Astrocyte (in vitro differentiated cells and primary cell): ENCODE measurements around the gene CCDC78. TPM values are rescaled to one million over a fixed set of nuclear protein-coding genes. Genes with fewer than 3 reads are reported as not detected.

Experiments used
- DNase-seq: peaks from one replicate; pipeline ENCODE4 v3.0.0-alpha.2; 2010; ENCODE audit warnings: low read depth
- FAIRE-seq: peaks from 2 replicates; lab custom pipeline; 2011; peaks lifted over from hg19 to GRCh38; lab: Jason Lieb, UNC
- H2AFZ ChIP-seq: 2 replicates; pipeline ENCODE4 v1.6.0; 2012; ENCODE audit warnings: low read depth, low read length, inconsistent platforms
- H3K27ac ChIP-seq: 2 replicates; pipeline ENCODE4 v1.5.1; 2011; ENCODE audit warnings: low read depth, low read length, inconsistent platforms
- H3K27me3 ChIP-seq: 2 replicates; pipeline ENCODE4 v1.6.0; 2011; ENCODE audit warnings: low read length, inconsistent platforms; ENCODE audit not compliant: insufficient read depth
- H3K36me3 ChIP-seq: 2 replicates; pipeline ENCODE4 v1.5.1; 2011; ENCODE audit warnings: low read length, inconsistent platforms; ENCODE audit not compliant: insufficient read depth
- H3K4me1 ChIP-seq: 2 replicates; pipeline ENCODE4 v1.5.1; 2011; ENCODE audit warnings: low read length, inconsistent platforms; ENCODE audit not compliant: insufficient read depth
- H3K4me2 ChIP-seq: 2 replicates; pipeline ENCODE4 v1.6.0; 2012; ENCODE audit warnings: low read length, inconsistent platforms
- H3K4me3 ChIP-seq: 2 replicates; pipeline ENCODE4 v1.5.1; 2011; ENCODE audit warnings: low read depth, mild to moderate bottlenecking, low read length, inconsistent platforms; ENCODE audit not compliant: insufficient read depth
- H3K79me2 ChIP-seq: 2 replicates; pipeline ENCODE4 v1.6.0; 2012; ENCODE audit warnings: mild to moderate bottlenecking, low read length, inconsistent platforms; ENCODE audit not compliant: insufficient read depth
- H3K9ac ChIP-seq: 2 replicates; pipeline ENCODE4 v1.6.0; 2012; ENCODE audit warnings: mild to moderate bottlenecking, low read length, inconsistent platforms
- H3K9me3 ChIP-seq: 2 replicates; pipeline ENCODE4 v1.5.1; 2012; ENCODE audit warnings: low read depth, mild to moderate bottlenecking, low read length, inconsistent platforms; ENCODE audit not compliant: insufficient read depth
- H4K20me1 ChIP-seq: 2 replicates; pipeline ENCODE4 v1.6.0; 2012; ENCODE audit warnings: low read length, inconsistent platforms; ENCODE audit not compliant: insufficient read depth
- H3K27ac Mint-ChIP-seq: one replicate; pipeline ENCODE4 v1.8.0; 2021; ENCODE audit warnings: mild to moderate bottlenecking, mixed read lengths; ENCODE audit not compliant: unreplicated experiment
- H3K27me3 Mint-ChIP-seq: one replicate; pipeline ENCODE4 v1.8.0; 2021; ENCODE audit warnings: low read depth, mixed read lengths; ENCODE audit not compliant: unreplicated experiment
- H3K36me3 Mint-ChIP-seq: one replicate; pipeline ENCODE4 v1.8.0; 2021; ENCODE audit warnings: low read depth, mixed read lengths; ENCODE audit not compliant: unreplicated experiment
- H3K4me1 Mint-ChIP-seq: one replicate; pipeline ENCODE4 v1.8.0; 2021; ENCODE audit warnings: low read depth, mixed read lengths; ENCODE audit not compliant: unreplicated experiment
- H3K4me3 Mint-ChIP-seq: one replicate; pipeline ENCODE4 v1.8.0; 2021; ENCODE audit warnings: mild to moderate bottlenecking, moderate library complexity, mixed read lengths; ENCODE audit not compliant: unreplicated experiment
- H3K9me3 Mint-ChIP-seq: one replicate; pipeline ENCODE4 v1.8.0; 2021; ENCODE audit warnings: mild to moderate bottlenecking, mixed read lengths; ENCODE audit not compliant: unreplicated experiment
- EZH2 ChIP-seq: IDR thresholded peaks from 2 replicates; pipeline ENCODE4 v1.6.1; 2012; ENCODE audit warnings: mild to moderate bottlenecking, low read length, inconsistent platforms; ENCODE audit not compliant: insufficient read depth
- total RNA-seq: library from RNA; stranded (reverse); gene quantifications from 2 replicates; pipeline ENCODE4 v1.2.1, GENCODE V29; 2021
- TF ChIP-seq, protein P1 (sequence below): IDR thresholded peaks from 2 replicates; pipeline ENCODE4 v1.5.1; 2011; ENCODE audit warnings: low read depth, mild to moderate bottlenecking, inconsistent platforms, low read length, moderate library complexity; ENCODE audit not compliant: insufficient read depth

The CCDC78 gene
- total RNA-seq, 1 donor from 2014 or later, result 4.7 TPM

- no peaks in the 10 kb centered on the region for H3K27me3 ChIP-seq
- H3K27ac ChIP-seq, result no peak overlapping the region
- H3K36me3 ChIP-seq, result no peaks in the 10 kb centered on the region
- Mint-ChIP-seq H3K4me3 (peak overlapping the region; percentile 50), H3K27ac (no peak overlapping the region), H3K4me1 (no peaks in the 10 kb centered on the region), H3K27me3 (no peaks in the 10 kb centered on the region), H3K9me3 (no peaks in the 10 kb centered on the region), H3K36me3 (no peaks in the 10 kb centered on the region)
- H3K79me2 ChIP-seq, result no peaks in the 10 kb centered on the region
- no peak for TF ChIP-seq EZH2
- TF ChIP-seq, protein P1, sequence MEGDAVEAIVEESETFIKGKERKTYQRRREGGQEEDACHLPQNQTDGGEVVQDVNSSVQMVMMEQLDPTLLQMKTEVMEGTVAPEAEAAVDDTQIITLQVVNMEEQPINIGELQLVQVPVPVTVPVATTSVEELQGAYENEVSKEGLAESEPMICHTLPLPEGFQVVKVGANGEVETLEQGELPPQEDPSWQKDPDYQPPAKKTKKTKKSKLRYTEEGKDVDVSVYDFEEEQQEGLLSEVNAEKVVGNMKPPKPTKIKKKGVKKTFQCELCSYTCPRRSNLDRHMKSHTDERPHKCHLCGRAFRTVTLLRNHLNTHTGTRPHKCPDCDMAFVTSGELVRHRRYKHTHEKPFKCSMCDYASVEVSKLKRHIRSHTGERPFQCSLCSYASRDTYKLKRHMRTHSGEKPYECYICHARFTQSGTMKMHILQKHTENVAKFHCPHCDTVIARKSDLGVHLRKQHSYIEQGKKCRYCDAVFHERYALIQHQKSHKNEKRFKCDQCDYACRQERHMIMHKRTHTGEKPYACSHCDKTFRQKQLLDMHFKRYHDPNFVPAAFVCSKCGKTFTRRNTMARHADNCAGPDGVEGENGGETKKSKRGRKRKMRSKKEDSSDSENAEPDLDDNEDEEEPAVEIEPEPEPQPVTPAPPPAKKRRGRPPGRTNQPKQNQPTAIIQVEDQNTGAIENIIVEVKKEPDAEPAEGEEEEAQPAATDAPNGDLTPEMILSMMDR, result no peak
- no peak overlapping the region for H3K4me2 ChIP-seq
- DNase-seq (no peak), FAIRE-seq (no peak)
- peaks cover 30% of the 10 kb centered on the region for H4K20me1 ChIP-seq
- no peak overlapping the region for H2AFZ ChIP-seq
- no peak overlapping the region for H3K9ac ChIP-seq
- peaks cover 27% of the 10 kb centered on the region for H3K4me1 ChIP-seq
- H3K4me3 ChIP-seq, result no peak overlapping the region
- no peaks in the 10 kb centered on the region for H3K9me3 ChIP-seq
These were observed 3.2 kb downstream of the CCDC78 start for GRCh38 chr16:722835-723633.

DNA sequence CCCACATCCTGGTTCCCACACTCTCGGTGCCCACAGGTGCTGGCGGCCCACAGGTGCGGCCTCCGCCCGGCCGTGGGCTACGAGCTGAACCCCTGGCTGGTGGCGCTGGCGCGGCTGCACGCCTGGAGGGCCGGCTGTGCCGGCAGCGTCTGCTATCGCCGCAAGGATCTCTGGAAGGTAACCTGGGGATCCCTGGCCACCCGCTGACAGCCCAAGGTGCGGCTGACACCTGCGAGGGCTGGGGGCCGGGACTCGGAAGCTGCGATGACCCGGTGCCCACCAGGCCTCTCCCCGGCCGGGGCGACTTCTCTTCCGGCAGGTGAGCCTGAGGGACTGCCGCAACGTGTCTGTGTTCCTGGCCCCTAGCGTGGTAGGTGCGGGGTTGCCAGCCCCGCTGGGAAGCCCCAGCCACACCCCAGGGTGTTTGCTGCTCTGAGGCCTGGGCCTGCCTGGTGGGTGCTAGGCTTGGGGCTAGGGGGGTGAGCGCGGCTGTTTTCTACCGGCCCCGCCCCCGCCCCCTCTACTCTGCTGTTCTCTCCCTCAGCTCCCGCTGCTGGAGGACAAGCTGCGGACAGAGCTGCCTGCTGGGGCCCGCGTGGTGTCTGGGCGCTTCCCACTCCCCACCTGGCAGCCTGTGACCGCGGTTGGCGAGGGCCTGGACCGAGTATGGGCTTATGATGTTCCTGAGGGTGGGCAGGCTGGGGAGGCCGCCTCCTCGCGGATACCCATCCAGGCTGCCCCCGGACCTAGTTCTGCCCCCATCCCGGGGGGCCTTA lies 4.3 kb downstream of the CCDC78 start:
- DNase-seq (no peak), FAIRE-seq (no peak)
- H3K79me2 ChIP-seq, result no peaks in the 10 kb centered on the region
- H3K27me3 ChIP-seq, result no peaks in the 10 kb centered on the region
- peak overlapping the region; percentile 99 for H3K4me2 ChIP-seq
- TF ChIP-seq, protein P1, result no peak
- TF ChIP-seq EZH2, result no peak
- no peak overlapping the region for H3K27ac ChIP-seq
- Mint-ChIP-seq H3K36me3 (no peaks in the 10 kb centered on the region), H3K27ac (no peak overlapping the region), H3K9me3 (no peaks in the 10 kb centered on the region), H3K27me3 (no peaks in the 10 kb centered on the region), H3K4me1 (no peaks in the 10 kb centered on the region), H3K4me3 (peak overlapping the region; percentile 50)
- H3K4me3 ChIP-seq, result peak overlapping the region; percentile 73
- peaks cover 20% of the 10 kb centered on the region for H3K4me1 ChIP-seq
- no peaks in the 10 kb centered on the region for H3K9me3 ChIP-seq
- no peaks in the 10 kb centered on the region for H3K36me3 ChIP-seq
- H4K20me1 ChIP-seq, result peaks cover 39% of the 10 kb centered on the region
- no peak overlapping the region for H2AFZ ChIP-seq
- H3K9ac ChIP-seq, result no peak overlapping the region
